AG04450 (cell line): ENCODE data around the gene PIK3CB. TPM values are rescaled to one million over a fixed set of nuclear protein-coding genes. Genes with fewer than 3 reads are reported as not detected.

ENCODE experiments used
- CTCF ChIA-PET: fragments of 300-600, 350-600 bp; formaldehyde crosslinking; extraction: SDS; loops from one replicate; lab custom pipeline; 2022; ENCODE audit warnings: antibody characterized with exemption, inconsistent platforms; lab: Charles Lee
- POLR2A ChIA-PET: fragments of 350-600 bp; formaldehyde crosslinking; extraction: SDS; loops from one replicate; lab custom pipeline; 2021; ENCODE audit warnings: antibody characterized with exemption, inconsistent platforms; lab: Yijun Ruan, JAX
- DNase-seq: peaks from one replicate; pipeline ENCODE4 v3.0.0-alpha.2; 2011; ENCODE audit warnings: low read depth, low spot score
- H3K27ac ChIP-seq: one replicate; pipeline ENCODE4 v1.5.1; 2012; ENCODE audit warnings: low read depth, low read length, control low read depth
- H3K27me3 ChIP-seq: one replicate; pipeline ENCODE4 v1.6.0; 2012; ENCODE audit warnings: low read length; ENCODE audit not compliant: control insufficient read depth, insufficient read depth
- H3K4me3 ChIP-seq: 2 replicates; pipeline ENCODE4 v1.5.1; 2011; ENCODE audit warnings: mild to moderate bottlenecking, low read depth, low read length, control low read depth
- H3K9me3 ChIP-seq: 2 replicates; pipeline ENCODE4 v1.5.1; 2012; ENCODE audit warnings: low read length; ENCODE audit not compliant: control insufficient read depth, insufficient read depth
- CTCF ChIP-seq: IDR thresholded peaks from 2 replicates; pipeline ENCODE4 v1.5.1; 2011; ENCODE audit warnings: low read depth, low read length, control low read depth, inconsistent platforms
- polyA plus RNA-seq: library from polyadenylated mRNA; depleted of rRNA; stranded (reverse); fragments of >200 nt; gene quantifications from 2 replicates; pipeline ENCODE4 v1.2.3, GENCODE V29; 2011

Gene PIK3CB
- polyA plus RNA-seq, 1 experiment: 13.8 TPM

GRCh38 chr3:138818185-138818860 lies 16.4 kb downstream of the PIK3CB start:
- no peak for DNase-seq
- Histone ChIP-seq H3K27ac (no peak overlapping the region), H3K9me3 (no peaks in the 10 kb centered on the region), H3K27me3 (no peaks in the 10 kb centered on the region), H3K4me3 (no peak overlapping the region)
- ChIA-PET POLR2A (no interaction called here), CTCF (interaction anchor here (1.1 kb wide), 2 partner anchors 97 to 105 kb away, joined by 3 to 7 read pairs; no protein-coding TSS in a partner anchor)
- TF ChIP-seq CTCF: no peak

GRCh38 chr3:138817695-138818094 lies 17.0 kb downstream of the PIK3CB start:
- H3K27ac ChIP-seq: no peak overlapping the region
- ChIA-PET POLR2A (no interaction called here), CTCF (interaction anchor here (1.1 kb wide), 1 partner anchor 98 kb away, joined by 7 read pairs; no protein-coding TSS in a partner anchor)
- no peak for TF ChIP-seq CTCF
- no peaks in the 10 kb centered on the region for H3K27me3 ChIP-seq
- no peak for DNase-seq
- H3K9me3 ChIP-seq: no peaks in the 10 kb centered on the region
- H3K4me3 ChIP-seq: no peak overlapping the region

GRCh38 chr3:138812806-138813205 lies 21.9 kb downstream of the PIK3CB start:
- H3K27me3 ChIP-seq: no peaks in the 10 kb centered on the region
- H3K4me3 ChIP-seq: no peak overlapping the region
- no peak overlapping the region for H3K27ac ChIP-seq
- H3K9me3 ChIP-seq: no peaks in the 10 kb centered on the region
- DNase-seq: no peak
- ChIA-PET POLR2A (no interaction called here), CTCF (interaction anchor here (1.7 kb wide), 1 partner anchor 104 kb away, joined by 4 read pairs; no protein-coding TSS in a partner anchor)
- no peak for TF ChIP-seq CTCF

- ChIA-PET POLR2A (interaction anchor here (0.8 kb wide), 1 partner anchor 22 kb away, joined by 4 read pairs; no protein-coding TSS in a partner anchor), CTCF (interaction anchor here (1.8 kb wide), 1 partner anchor 106 kb away, joined by 13 read pairs; no protein-coding TSS in a partner anchor)
- no peak for DNase-seq
- Histone ChIP-seq H3K27ac (no peak overlapping the region), H3K4me3 (no peak overlapping the region), H3K9me3 (peaks cover 2% of the 10 kb centered on the region; the same call in 1 of the 2 replicates), H3K27me3 (no peaks in the 10 kb centered on the region)
- no peak for TF ChIP-seq CTCF
Observed at GRCh38 chr3:138809500-138810256, 25.1 kb downstream of the PIK3CB start.
